Left forelimb (tissue), 1 donor: ENCODE data around the gene IPO4.

Source experiments
- DNase-seq: peaks from one replicate; pipeline ENCODE4 v3.0.0-alpha.2; 2018; ENCODE audit warnings: low spot score

The IPO4 gene

GRCh38 chr14:24176599-24176998, 12.0 kb downstream of the IPO4 start:
- DNase-seq = no peak

- DNase-seq = no peak
Measured at GRCh38 chr14:24172871-24173281, 15.7 kb downstream of the IPO4 start.

- no peak for DNase-seq
Measured at GRCh38 chr14:24172261-24172860, 16.3 kb downstream of the IPO4 start.

DNA sequence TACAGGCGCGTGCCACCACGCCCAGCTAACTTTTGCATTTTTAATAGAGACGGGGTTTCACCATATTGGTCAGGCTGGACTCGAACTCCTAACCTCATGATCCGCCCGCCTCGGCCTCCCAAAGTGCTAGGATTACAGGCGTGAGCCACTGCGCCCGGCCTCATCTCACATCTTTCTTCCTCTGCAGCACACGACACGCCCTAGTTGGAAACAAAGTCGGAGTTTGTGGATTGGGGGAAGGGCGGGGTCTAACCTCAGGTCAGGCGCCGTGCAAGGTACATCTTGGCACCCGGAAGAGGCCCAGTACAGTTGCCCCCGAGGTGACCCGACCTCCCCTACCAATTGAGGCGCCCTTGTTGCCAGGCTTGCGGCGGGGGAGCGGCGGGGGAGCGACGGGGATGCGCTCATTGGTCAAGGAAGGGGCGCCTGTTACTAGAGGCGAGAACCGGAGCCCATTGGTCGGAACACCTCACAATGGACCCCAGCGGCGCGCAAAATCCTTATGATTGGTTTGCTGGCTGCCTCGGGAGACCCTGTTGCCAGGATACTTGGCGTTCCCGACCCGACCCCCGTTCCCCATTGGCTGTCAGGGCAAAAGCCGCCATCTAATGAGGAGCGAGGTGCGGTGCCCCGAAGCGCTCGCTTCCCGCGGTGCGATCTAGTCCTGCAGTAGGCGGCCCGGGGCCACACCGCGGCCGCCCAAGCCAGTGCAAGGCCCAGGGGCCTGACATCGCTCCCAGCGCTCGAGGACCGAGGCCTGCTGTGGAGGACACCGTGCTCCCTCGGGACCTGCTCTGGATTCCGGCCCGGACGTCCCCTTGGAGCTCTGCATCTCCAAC, 17.0 kb downstream of the IPO4 start, which contains the start of gene REC8:
REC8 (plus strand) TSS at position 659 of the 839 bp plus-strand sequence. CDS start 473 bp downstream, outside the sequence.
- peak; percentile 86 for DNase-seq

DNA sequence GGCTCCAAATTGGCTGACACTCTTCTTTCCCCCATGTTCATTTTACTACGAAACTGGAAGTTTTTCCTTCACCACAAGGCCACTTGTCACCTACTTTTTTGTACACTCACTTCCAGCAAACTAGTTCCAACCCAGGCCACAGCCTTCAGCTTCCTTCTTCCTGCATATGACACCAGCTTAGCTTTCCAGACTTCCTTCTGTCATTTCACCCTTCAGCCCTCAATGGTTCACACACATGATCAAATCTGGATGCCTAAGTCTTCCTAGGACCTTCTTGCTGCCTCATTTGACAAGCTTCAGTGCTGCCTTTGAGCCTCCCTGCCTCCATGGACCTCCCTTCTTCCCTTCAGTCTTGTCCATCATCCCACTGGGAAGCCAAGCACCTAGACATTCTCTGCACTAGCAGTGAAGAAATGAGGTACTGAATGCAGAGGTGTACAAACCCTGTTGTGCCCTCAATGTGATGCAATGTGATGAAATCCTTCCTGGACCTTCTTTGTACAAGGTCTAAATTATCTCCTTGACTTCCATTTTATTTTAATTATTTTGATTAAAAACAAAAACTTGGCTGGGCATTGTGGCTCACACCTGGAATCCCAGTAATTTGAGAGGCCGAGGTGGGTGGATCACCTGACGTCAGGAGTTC, 21.0 kb downstream of the IPO4 start:
- DNase-seq = no peak

DNA sequence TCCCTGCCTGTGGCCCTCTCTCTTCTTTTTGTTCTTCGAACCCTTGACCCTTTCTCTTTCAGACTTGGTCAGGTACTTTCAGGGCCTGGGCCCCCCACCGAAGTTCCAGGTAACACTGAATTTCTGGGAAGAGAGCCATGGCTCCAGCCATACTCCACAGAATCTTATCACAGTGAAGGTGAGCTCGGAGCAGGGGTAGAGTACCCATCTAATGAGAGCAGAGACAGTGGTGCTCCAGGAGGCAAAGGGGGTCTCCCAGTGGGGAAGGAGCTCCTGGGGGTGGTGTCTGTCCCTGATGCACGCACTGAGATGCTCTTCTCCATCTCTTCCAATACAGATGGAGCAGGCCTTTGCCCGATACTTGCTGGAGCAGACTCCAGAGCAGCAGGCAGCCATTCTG, 22.8 kb downstream of the IPO4 start:
- peak; percentile 62 for DNase-seq

- DNase-seq = peak; percentile 53
Measured at GRCh38 chr14:24164518-24164991, 24.1 kb downstream of the IPO4 start.

GRCh38 chr14:24162093-24162492, 26.5 kb downstream of the IPO4 start:
- no peak for DNase-seq

- peak; percentile 94 for DNase-seq
Measured at GRCh38 chr14:24160850-24161804, 27.5 kb downstream of the IPO4 start, which contains the start of gene IRF9. IRF9 (plus strand) TSS chr14:24161265; CDS start chr14:24162145, 880 bp downstream.

DNA sequence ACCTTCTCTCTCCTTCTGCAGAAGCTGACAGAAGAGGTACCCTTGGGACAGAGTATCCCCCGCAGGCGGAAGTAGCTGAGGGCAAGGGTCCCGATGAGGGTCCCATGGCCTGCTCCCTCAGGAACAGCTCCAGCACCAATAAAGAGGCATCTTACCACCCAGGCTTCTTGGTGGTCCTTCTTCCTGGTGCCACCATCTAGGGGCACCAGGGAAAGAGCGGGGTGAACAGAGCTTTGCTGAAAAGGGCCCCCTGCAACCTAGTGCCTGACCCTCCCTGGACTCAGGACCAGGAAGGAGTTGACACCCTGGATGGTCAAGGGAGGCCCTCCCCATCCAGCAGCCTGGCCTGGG, 28.1 kb downstream of the IPO4 start:
- no peak for DNase-seq

DNA sequence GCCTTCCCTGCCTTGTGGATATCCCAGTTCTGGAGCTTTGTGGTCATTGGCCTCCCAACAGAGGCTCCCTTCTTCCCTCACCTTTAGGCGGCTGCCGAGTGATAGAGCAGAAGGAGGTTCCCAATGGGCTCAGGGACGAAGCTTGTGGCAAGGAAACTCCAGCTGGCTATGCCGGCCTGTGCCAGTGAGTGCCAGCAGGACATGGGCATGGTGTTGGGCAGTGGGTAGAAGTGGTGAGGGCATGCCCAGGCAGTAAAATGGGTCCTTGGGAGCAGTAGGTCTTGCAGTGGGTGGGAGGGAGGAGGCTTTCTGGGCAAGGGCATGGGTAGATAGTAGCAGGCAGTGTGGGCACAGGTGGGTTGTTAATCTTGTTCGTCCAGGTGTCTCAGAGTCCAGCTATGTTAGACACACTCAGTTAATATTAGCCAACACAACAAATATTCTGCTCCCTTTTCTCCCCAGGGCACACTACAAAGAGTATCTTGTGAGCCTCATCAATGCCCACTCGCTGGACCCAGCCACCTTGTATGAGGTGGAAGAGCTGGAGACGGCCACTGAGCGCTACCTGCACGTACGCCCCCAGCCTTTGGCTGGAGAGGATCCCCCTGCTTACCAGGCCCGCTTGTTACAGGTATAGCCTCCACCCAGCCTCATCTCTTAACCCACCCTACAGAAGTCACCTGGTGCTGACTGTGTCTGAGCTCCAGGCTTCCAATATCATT, 28.7 kb downstream of the IPO4 start:
- peak; percentile 61 for DNase-seq

DNA sequence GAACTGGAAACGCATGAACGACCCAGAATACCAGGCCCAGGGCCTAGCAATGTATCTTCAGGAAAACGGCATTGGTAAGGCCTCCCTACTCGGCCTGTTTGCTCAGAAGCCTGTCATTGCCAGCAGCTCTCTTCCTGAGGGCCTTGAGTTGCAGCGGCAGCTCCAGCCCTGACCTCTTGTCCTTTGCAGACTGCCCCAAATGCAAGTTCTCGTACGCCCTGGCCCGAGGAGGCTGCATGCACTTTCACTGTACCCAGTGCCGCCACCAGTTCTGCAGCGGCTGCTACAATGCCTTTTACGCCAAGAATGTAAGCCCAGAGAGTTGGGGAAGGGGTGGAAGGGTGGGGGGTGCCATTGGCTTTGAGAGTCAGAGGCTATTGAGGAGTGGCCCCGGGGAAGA, 31.3 kb downstream of the IPO4 start:
- no peak for DNase-seq

DNA sequence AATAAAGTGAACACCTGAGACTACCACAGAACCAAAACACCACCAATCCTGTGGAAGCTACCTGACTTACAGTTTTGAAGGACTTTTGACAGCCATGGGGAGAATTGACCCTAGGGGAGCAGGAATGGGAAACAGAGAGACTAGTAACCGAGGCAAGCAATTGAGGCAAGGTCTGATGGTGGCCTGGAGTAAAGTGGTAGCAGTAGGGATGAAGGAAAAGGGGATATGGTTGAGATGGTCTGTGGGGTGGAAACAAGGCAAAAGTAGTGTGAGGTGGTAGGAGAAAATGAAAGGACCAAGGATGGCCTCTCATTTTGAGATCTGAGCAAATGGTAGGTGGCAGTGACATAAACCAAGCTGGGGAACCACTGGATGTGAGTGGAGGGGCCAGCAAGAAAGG, 31.8 kb downstream of the IPO4 start:
- DNase-seq = no peak

DNA sequence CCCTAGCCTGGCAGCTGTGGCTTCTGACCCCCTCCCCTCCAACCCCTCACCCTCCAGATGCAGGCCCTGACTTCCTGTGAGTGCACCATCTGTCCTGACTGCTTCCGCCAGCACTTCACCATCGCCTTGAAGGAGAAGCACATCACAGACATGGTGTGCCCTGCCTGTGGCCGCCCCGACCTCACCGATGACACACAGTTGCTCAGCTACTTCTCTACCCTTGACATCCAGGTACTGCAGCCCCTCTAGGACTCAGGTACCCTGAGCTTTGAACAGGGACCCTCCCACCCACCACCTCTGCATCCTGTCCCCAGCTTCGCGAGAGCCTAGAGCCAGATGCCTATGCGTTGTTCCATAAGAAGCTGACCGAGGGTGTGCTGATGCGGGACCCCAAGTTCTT, 33.5 kb downstream of the IPO4 start:
- DNase-seq = no peak

DNA sequence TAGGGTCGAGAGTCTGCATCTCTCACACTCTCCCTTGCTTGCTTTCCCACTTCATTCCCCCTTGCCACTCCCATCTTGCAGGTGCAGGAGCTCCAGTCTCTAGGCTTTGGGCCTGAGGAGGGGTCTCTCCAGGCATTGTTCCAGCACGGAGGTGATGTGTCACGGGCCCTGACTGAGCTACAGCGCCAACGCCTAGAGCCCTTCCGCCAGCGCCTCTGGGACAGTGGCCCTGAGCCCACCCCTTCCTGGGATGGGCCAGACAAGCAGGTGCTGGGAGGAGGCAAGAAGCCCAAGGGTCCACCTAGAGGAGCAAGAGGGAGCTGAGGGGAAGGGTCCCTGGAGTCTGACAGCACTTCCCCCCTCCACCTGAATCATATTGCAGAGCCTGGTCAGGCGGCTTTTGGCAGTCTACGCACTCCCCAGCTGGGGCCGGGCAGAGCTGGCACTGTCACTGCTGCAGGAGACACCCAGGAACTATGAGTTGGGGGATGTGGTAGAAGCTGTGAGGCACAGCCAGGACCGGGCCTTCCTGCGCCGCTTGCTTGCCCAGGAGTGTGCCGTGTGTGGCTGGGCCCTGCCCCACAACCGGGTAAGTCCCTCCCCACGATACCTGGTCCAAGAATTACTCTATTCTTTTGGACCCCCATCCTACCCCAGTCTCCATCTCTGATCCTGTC, 37.1 kb downstream of the IPO4 start:
- no peak for DNase-seq

DNA sequence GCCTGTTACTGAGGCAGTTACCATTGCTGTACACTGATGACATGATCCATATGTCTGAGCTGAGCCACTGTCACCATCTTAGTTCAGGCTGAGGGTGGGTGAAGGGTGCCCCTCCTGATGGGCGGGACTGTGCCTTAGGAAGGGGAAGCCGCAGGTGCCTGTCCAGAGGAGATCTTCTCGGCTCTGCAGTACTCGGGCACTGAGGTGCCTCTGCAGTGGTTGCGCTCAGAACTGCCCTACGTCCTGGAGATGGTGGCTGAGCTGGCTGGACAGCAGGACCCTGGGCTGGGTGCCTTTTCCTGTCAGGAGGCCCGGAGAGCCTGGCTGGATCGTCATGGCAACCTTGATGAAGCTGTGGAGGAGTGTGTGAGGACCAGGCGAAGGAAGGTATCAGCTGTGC, 37.6 kb downstream of the IPO4 start:
- no peak for DNase-seq

- DNase-seq = no peak
Measured at GRCh38 chr14:24150567-24150966, 38.0 kb downstream of the IPO4 start.

GRCh38 chr14:24150061-24150460, 38.6 kb downstream of the IPO4 start:
- DNase-seq = no peak

GRCh38 chr14:24149302-24149969, 39.2 kb downstream of the IPO4 start:
- no peak for DNase-seq
